HG02840 (cell line): ENCODE measurements around the gene ZNHIT1.
"Not testable (repeated sequence)": the region's sequence is repeated elsewhere in the genome, so short reads cannot be mapped to it uniquely, and the experiment has no call there.

Source experiments
- ATAC-seq: cut with Tn5 transposase; IDR thresholded peaks from one replicate; pipeline ENCODE4 v1.9.1; 2021; ENCODE audit warnings: mild to moderate bottlenecking, moderate library complexity, moderate number of reproducible peaks; ENCODE audit not compliant: unreplicated experiment, low FRiP score

ZNHIT1 gene

GRCh38 chr7:101186194-101186593, 31.8 kb upstream of the ZNHIT1 start:
- no peak for ATAC-seq

GRCh38 chr7:101186844-101187428, 31.0 kb upstream of the ZNHIT1 start:
- ATAC-seq, result no peak

- no peak for ATAC-seq
These were observed 28.9 kb upstream of the ZNHIT1 start for GRCh38 chr7:101189109-101189508.

- no peak for ATAC-seq
These were observed 22.1 kb upstream of the ZNHIT1 start for GRCh38 chr7:101195884-101196283.

GRCh38 chr7:101197991-101198390, 20.0 kb upstream of the ZNHIT1 start:
- no peak for ATAC-seq

GRCh38 chr7:101198476-101198875, 19.5 kb upstream of the ZNHIT1 start:
- no peak for ATAC-seq

- not testable (repeated sequence) for ATAC-seq
These were observed 18.4 kb upstream of the ZNHIT1 start for GRCh38 chr7:101199522-101199921.

GRCh38 chr7:101200504-101200861, 17.5 kb upstream of the ZNHIT1 start:
- no peak for ATAC-seq

- ATAC-seq, result no peak
These were observed 16.9 kb upstream of the ZNHIT1 start, which contains the start of gene MOGAT3 for GRCh38 chr7:101200862-101201599. Gene MOGAT3 (minus strand): TSS chr7:101201036. CDS start chr7:101200854, 182 bp downstream.

- ATAC-seq, result no peak
These were observed 16.0 kb upstream of the ZNHIT1 start for GRCh38 chr7:101201695-101202602.

GRCh38 chr7:101202603-101202918, 15.4 kb upstream of the ZNHIT1 start:
- ATAC-seq, result no peak

GRCh38 chr7:101203740-101204738, 13.9 kb upstream of the ZNHIT1 start:
- not testable (repeated sequence) for ATAC-seq

- ATAC-seq, result no peak
These were observed 11.9 kb upstream of the ZNHIT1 start for GRCh38 chr7:101205901-101206664.

GRCh38 chr7:101206665-101207042, 11.3 kb upstream of the ZNHIT1 start:
- ATAC-seq, result no peak

- ATAC-seq, result no peak
These were observed 10.5 kb upstream of the ZNHIT1 start for GRCh38 chr7:101207459-101207858.

GRCh38 chr7:101208794-101209193, 9.2 kb upstream of the ZNHIT1 start:
- ATAC-seq, result no peak

GRCh38 chr7:101210143-101210542, 7.8 kb upstream of the ZNHIT1 start:
- no peak for ATAC-seq

GRCh38 chr7:101211501-101211900, 6.5 kb upstream of the ZNHIT1 start:
- no peak for ATAC-seq

- ATAC-seq, result no peak
These were observed 6.0 kb upstream of the ZNHIT1 start for GRCh38 chr7:101212014-101212413.
